Breast epithelium (tissue), 4 donors: ENCODE results near the gene USP19. TPM values are rescaled to one million over a fixed set of nuclear protein-coding genes. Genes with fewer than 3 reads are reported as not detected.

Experiments
- DNase-seq, 2 donors: peaks; one replicate each; pipeline ENCODE4 v3.0.0-alpha.2; 2019; ENCODE audit warnings: low spot score in 2 of 2
- H3K27ac ChIP-seq, 2 donors: fragments of 200-600 bp; sonication (generic) in 1 of 2; one replicate each; pipeline ENCODE4 v1.5.1; 2016 to 2019; ENCODE audit warnings: mild to moderate bottlenecking in 1 of 2
- H3K27me3 ChIP-seq, 2 donors: fragments of 200-600 bp; sonication (generic) in 1 of 2; one replicate each; pipeline versions ENCODE4 v1.5.1 to v1.6.0; 2017 to 2019; ENCODE audit warnings: control low read depth in 1 of 2, mild to moderate bottlenecking in 1 of 2
- H3K36me3 ChIP-seq: fragments of 200-600 bp; one replicate; pipeline ENCODE4 v1.5.1; 2019
- H3K4me1 ChIP-seq, 2 donors: fragments of 200-600 bp; sonication (generic); one replicate each; pipeline ENCODE4 v1.5.1; 2016 to 2019; ENCODE audit warnings: control low read depth in 1 of 2
- H3K4me3 ChIP-seq, 3 donors: fragments of 200-600 bp; sonication (generic); 1 replicate in 2 of 3; 2 replicates in 1 of 3; pipeline ENCODE4 v1.5.1; 2016 to 2019; ENCODE audit warnings: mild to moderate bottlenecking in 3 of 3, moderate library complexity in 2 of 3
- H3K9me3 ChIP-seq, 2 donors: fragments of 200-600 bp; sonication (generic) in 1 of 2; one replicate each; pipeline ENCODE4 v1.5.1; 2016 to 2019; ENCODE audit warnings: control low read depth in 1 of 2
- CTCF ChIP-seq, 3 donors: fragments of 450-650 bp; IDR thresholded peaks; one replicate each; pipeline ENCODE4 v1.5.1; 2016 to 2017; ENCODE audit warnings: antibody characterized with exemption in 3 of 3, mild to moderate bottlenecking in 3 of 3, moderate library complexity in 3 of 3
- POLR2A ChIP-seq: fragments of 450-650 bp; IDR thresholded peaks from one replicate; pipeline ENCODE4 v1.6.1; 2016; ENCODE audit warnings: antibody characterized with exemption, mild to moderate bottlenecking, moderate library complexity
- POLR2AphosphoS5 ChIP-seq, 3 donors: sonication (generic); formaldehyde crosslinking; IDR thresholded peaks; one replicate each; pipeline ENCODE4 v1.6.1; 2017; ENCODE audit warnings: antibody characterized with exemption in 3 of 3
- intact Hi-C: fragments of 100-400 bp; cut with DNase I; formaldehyde crosslinking; loops from one replicate; pipeline ENCODE4 v1.15.1; 2023; ENCODE audit warnings: low total_unique reads
- total RNA-seq, 3 donors: library from RNA; depleted of rRNA; stranded (reverse); fragments of >200 nt; gene quantifications; one replicate each; pipeline ENCODE4 v1.1.0, GENCODE V29; 2016

The USP19 gene
- total RNA-seq, 3 donors from 2014 or later = 49.2 to 57.2 (median 56.2) TPM

DNA sequence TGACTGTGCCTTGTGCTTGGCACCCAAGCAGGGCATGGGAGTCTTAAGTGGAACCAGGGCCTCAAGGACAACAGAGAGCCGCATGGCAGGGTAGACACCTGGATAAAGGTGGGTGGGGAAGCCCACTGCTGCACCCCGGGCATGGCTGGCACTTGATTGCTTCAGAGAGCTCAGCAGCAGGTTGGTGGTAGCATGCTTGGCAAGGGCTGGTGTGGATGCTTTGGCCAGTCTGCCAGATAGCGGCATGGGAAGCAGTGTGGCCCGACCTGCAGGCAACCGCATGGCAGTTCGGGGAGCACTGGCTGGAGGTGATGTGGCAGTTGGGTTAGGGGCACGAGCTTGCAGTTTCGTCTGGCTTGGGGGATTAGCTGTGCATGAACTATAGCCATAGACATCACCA is 43.0 kb upstream of the USP19 start:
- Histone ChIP-seq H3K27me3 (no peaks in the 10 kb centered on the region), H3K27ac (no peak overlapping the region), H3K9me3 (no peaks in the 10 kb centered on the region), H3K4me1 (peaks cover 0 to 10% of the 10 kb centered on the region in 2 donors), H3K36me3 (peaks cover 5% of the 10 kb centered on the region), H3K4me3 (no peak overlapping the region)
- TF ChIP-seq POLR2A (no peak), CTCF (IDR thresholded peaks at IDR 0.05) (no peak), POLR2AphosphoS5 (IDR thresholded peaks at IDR 0.05) (no peak)
- intact Hi-C loops = no loop called here
- DNase-seq = no peak

DNA sequence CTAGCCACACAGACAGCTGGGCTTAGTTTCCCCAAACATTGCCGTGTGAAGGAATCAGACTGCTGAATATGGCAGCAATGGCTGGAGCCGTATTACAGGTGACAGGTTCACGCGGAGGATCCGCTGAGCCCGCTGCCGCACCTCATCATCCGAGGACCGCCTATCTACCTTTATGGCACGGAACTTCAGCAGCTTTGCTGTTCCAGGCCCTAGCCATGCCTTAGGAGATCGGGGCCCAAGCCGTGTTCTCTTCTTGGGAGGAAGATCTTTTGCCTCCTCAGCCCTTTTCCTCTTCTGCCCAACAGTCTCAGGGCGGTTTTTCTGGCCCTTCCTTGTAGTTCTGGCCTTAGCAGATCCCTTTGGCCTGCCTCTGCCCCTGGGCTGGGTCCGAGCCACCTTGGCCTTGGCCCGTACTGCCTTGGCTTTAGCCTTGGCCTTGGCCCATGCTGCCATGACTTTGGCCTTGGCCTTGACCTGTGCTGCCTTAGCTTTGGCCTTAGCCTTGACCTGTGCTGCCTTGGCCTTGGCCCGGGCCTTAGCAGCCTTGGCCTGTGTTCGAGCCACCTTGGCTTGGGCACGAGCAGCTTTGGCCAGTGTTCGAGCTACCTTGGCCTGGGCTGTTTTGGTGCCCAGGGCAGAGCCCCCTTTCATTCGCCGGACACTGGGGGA is 42.3 kb upstream of the USP19 start:
- Histone ChIP-seq H3K4me3 (no peak overlapping the region), H3K27ac (no peak overlapping the region), H3K9me3 (no peaks in the 10 kb centered on the region), H3K36me3 (peaks cover 5% of the 10 kb centered on the region), H3K4me1 (peaks cover 0 to 10% of the 10 kb centered on the region in 2 donors), H3K27me3 (no peaks in the 10 kb centered on the region)
- intact Hi-C loops = no loop called here
- no peak for DNase-seq
- TF ChIP-seq POLR2AphosphoS5 (IDR thresholded peaks at IDR 0.05) = no peak
- TF ChIP-seq CTCF (IDR thresholded peaks at IDR 0.05) = no peak
- no peak for TF ChIP-seq POLR2A

- DNase-seq = no peak
- no peak overlapping the region for H3K27ac ChIP-seq
- H3K36me3 ChIP-seq = peaks cover 5% of the 10 kb centered on the region
- peaks cover 0 to 10% of the 10 kb centered on the region in 2 donors for H3K4me1 ChIP-seq
- TF ChIP-seq POLR2AphosphoS5 (IDR thresholded peaks at IDR 0.05) (no peak), POLR2A (no peak), CTCF (IDR thresholded peaks at IDR 0.05) (no peak)
- H3K9me3 ChIP-seq = no peaks in the 10 kb centered on the region
- intact Hi-C loops = no loop called here
- no peaks in the 10 kb centered on the region for H3K27me3 ChIP-seq
- no peak overlapping the region for H3K4me3 ChIP-seq
Observed at GRCh38 chr3:49161808-49162530, 41.3 kb upstream of the USP19 start.

DNA sequence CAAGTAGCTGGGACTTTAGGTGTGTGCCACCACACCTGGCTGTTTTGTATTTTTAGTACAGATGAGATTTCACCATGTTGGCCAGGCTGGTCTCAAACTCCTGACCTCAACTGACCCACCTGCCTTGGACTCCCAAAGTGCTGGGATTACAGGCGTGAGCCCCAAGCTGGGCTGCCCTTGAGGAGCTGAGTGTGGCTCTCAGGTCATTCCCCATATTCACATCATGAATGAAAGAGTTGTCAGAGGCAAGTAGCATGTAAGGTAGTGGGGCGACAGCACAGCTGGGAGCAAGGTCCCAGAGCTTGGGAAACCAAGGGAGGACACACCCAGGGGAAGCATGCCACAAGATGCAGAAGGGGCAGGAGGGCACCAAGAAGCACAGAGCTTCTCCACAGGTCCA is 40.6 kb upstream of the USP19 start:
- H3K36me3 ChIP-seq = peaks cover 5% of the 10 kb centered on the region
- peaks cover 0 to 10% of the 10 kb centered on the region in 2 donors for H3K4me1 ChIP-seq
- no peaks in the 10 kb centered on the region for H3K9me3 ChIP-seq
- H3K4me3 ChIP-seq = no peak overlapping the region
- no peaks in the 10 kb centered on the region for H3K27me3 ChIP-seq
- intact Hi-C loops = no loop called here
- no peak for DNase-seq
- TF ChIP-seq CTCF (IDR thresholded peaks at IDR 0.05) = no peak
- no peak for TF ChIP-seq POLR2AphosphoS5 (IDR thresholded peaks at IDR 0.05)
- no peak for TF ChIP-seq POLR2A
- H3K27ac ChIP-seq = no peak overlapping the region

DNA sequence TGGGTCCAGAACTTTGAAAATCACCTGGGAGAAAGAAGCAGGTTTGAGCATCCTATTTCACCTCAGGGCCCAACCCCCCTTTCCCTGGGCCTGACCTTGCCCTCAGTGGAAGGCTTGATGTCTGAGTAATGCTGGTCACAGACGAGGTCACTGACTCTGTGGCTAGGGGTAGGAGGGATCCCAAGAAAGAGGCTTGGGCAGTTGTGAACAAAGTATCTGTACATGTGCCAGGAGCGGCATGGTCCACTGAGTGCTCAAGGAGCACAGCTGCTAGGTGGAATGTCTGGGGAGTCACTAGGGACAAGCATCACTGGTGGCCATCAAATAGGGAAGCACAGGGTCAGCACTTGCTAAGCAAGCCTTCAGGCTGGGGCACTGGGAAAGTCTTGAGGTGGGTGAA is 38.2 kb upstream of the USP19 start:
- no peaks in the 10 kb centered on the region for H3K9me3 ChIP-seq
- H3K4me3 ChIP-seq = no peak overlapping the region
- intact Hi-C loops = no loop called here
- DNase-seq = no peak
- TF ChIP-seq POLR2AphosphoS5 (IDR thresholded peaks at IDR 0.05) (no peak), POLR2A (no peak), CTCF (IDR thresholded peaks at IDR 0.05) (no peak)
- peaks cover 3% of the 10 kb centered on the region for H3K36me3 ChIP-seq
- no peaks in the 10 kb centered on the region for H3K27me3 ChIP-seq
- H3K27ac ChIP-seq = no peak overlapping the region
- H3K4me1 ChIP-seq = no peaks in the 10 kb centered on the region
